ENCODE measurements around the gene NOS1AP. TPM values are rescaled to one million over a fixed set of nuclear protein-coding genes. Genes with fewer than 3 reads are reported as not detected.

The NOS1AP gene
- total RNA-seq: not detected in 2 replicates

DNA sequence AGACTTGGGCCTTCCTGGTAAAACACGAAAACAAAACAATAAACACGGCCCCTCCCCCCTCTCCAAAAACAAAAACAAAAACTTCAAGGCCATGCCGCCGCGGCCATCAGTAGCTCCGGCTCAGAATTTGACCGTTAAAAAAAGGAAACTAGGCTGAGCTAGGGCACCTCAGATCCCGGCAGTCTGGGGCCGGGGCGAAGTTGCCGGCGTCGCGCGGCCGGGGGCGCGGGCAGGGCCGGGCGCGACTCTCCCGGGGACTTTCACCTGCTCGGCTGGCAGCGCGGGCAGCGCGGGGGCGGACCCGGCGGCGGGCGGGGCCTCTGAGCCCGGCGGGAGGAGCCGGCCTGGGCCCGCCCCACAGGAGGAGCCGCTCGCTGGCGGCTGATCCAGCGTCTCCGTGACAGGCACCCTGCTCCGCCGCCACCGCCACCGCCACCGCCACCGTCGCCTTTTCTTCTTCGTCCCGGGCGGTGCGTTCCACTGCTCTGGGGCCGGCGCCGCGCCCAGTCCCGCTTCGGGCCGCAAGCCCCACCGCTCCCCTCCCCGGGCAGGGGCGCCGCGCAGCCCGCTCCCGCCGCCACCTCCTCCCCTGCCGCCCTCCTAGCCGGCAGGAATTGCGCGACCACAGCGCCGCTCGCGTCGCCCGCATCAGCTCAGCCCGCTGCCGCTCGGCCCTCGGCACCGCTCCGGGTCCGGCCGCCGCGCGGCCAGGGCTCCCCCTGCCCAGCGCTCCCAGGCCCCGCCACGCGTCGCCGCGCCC lies at the start of gene NOS1AP:
TSS of gene NOS1AP (plus strand) at position 358 of the 760 bp plus-strand sequence. CDS start 487 bp downstream, outside the sequence.
- intact Hi-C loops (cut with micrococcal nuclease): no loop called here

DNA sequence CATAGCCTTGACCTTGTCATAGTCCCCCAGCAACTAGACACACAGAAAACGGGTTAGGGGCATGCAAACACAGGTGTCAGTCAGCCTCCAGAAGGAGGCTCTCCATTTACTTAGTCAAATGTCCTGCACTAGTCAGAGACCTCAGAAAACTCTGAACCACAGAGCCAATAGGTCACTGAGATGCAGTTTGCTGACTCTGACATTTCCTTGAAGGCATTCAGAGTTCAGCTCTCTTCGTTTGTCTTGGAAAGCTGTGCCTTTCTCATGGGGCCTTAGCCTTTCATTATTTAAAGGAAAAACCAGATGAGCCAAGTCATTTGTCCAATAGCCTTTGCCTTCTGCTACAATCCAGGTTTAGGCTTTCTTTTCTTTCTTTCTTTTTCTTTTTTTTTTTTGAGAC lies 49.3 kb upstream of the NOS1AP start:
- intact Hi-C loops (cut with micrococcal nuclease): loop anchor here (5.0 kb wide), 1 partner anchor 103 kb away; no protein-coding TSS in a partner anchor

DNA sequence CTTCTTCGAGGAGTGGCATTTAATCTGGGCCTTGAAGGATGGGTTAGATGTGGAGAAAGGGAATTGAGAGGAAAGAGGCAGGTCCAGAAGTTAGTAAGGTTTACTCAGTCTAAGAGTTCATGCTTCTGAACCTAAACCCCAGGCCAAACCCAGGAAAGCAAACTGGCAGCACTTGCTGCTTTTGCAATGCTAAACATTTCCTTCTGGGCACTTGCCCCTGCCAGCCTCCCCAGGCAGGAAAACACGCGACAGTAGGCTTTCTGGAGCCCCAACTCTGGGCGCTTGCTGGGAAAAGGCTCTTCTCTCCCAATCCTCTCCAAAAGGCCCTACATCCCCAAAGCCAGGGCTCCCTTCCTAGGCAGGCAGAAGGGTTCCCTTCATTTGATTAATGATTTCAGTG lies 48.4 kb upstream of the NOS1AP start:
- intact Hi-C loops (cut with micrococcal nuclease): loop anchor here (5.0 kb wide), 1 partner anchor 104 kb away; no protein-coding TSS in a partner anchor

DNA sequence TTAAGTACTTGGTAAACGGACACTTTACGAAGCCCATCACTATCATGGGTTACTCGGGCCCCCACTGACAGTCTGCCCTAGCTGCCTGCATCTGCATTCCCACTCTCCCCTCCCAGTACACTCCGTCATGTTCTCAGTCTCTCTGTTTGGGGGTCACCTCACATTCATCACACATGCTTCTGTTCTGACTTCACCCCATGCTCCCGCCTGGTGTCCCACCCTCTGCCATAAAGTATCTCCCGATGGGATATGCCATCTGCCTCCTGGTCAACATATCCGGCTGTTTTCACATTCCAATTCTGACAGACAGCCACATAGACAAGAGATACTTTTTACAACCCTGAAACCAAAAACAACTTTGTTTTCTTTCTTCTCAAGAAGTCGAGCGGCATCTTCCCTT lies 46.9 kb upstream of the NOS1AP start:
- intact Hi-C loops (cut with micrococcal nuclease): loop anchor here (5.0 kb wide), 1 partner anchor 105 kb away; no protein-coding TSS in a partner anchor

DNA sequence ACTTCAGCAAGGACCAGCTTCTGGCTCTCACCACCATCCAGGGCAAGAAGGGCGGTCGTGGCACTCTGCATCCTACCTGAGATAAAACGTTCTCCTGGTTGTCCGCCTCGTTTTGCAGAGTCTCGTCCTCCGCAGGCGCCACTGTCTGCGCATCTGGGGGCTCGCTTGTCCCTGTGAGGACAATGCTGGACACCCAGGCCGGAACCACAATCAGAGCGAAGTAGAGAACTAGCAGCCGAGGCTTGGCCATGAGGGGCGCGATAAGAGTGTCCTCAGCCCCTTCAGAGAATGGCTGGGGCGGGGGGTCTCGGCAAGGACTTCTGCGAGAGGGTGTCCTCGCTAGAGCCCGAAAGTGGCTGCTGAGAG lies 46.3 kb upstream of the NOS1AP start:
- intact Hi-C loops (cut with micrococcal nuclease): loop anchor here (5.0 kb wide), 1 partner anchor 106 kb away; no protein-coding TSS in a partner anchor

DNA sequence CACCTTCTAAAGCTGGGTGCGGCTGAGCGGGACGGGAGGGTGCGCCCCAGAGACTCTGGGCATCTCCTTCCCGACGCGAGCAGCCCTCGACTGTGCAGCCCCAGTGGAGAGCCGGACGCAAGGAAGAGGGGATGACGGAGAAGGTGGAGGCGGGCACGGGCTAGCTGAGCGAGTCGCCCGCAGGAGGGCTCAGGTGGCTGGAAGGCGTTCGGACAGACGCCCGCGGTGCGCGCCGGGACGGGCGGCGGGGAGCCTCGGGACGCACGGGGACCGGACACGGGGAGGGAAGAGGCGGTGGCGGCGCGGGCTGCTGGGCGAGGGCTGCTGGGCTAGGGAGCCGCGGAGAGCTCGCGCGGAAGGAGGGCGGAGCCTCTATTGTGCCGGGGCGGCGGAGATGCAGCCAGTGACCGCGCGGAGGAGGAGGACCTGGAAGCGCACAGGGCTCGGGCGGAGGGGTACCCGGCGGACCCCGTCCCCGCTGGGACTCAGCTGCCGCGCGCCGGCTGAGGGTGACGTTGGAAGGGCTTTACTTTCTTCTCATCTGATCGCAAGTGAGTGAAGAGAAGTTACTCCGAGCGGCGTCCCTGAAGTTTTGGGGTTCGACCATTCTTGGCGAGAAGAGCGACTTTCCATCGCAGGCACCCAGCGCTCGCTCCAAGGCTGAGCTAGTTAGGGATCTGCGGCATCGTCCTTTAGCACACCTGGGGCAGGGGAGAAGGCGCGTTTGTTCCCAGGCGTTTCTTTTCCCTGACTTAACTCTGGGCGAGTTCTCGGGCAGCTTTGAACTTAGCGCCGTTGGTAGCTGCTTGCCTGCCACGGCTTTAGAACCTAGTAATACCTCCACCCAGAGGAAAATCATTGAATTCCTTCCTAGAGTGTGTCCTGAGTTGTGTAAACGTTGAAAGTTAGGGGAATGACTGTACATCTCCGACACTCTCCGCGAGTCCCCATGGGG lies 45.7 kb upstream of the NOS1AP start, which contains the start of gene OLFML2B:
TSS of gene OLFML2B (minus strand) at position 323 of the 955 bp plus-strand sequence. CDS start 439 bp downstream, outside the sequence.
- intact Hi-C loops (cut with micrococcal nuclease): loop anchor here (1.0 to 5.0 kb wide), 2 partner anchors 107 to 232 kb away; no protein-coding TSS in a partner anchor

DNA sequence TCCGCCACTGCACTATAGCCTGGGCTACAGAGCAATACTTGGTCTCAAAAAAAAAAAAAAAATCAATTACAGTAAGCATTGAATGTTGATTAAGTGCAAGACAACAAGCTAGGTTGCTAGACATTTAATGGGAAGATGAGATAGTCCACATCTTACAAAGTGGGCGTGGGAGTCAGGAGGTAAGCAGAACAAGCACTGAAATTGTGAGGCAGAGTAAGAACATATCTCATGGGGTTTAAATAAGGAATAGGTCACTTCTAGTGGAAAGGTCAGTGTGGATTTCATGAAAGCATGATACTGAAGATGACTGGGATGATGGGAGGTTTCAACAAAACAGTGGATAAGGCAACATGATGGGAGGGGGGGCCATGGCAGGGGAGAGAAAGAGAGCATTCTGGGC lies 44.0 kb upstream of the NOS1AP start:
- intact Hi-C loops (cut with micrococcal nuclease): no loop called here

DNA sequence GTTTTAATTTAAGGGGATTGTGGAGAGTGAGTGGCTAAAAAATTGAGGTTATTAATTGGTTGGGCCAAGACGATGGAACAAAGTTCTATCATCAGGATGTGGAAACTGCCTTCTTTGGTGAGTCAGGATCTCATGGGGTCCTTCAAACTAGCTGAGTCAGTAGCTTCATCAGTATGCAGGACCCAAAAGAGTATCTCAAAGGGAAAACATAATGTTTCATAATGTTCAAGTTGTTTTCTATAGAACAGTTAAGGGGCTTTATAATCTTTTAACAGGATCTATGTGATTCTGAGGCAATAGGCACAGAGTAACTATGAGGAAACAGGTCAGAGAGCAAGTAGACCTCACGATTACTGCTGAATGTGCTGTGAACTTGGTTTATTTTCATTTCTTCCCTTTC lies 42.6 kb upstream of the NOS1AP start:
- intact Hi-C loops (cut with micrococcal nuclease): no loop called here

DNA sequence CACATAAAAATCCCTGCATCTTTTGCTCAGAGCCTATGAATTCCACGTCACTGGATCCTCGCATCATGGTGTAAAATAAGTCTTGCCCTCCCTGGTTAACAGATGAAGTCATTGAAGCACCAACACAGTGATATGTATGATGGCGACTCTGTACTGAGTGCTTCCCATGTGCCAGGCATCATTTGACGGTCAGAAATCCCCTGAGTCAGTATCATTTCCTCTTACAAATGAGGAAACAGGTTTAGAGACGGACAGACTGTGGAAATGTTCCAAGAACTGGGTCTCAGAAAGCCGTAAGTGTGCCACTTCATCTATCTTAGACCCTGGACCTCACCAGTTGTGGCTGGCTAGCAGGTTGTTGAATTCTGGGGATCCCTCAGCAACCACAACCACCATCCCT lies 40.8 kb upstream of the NOS1AP start:
- intact Hi-C loops (cut with micrococcal nuclease): no loop called here

DNA sequence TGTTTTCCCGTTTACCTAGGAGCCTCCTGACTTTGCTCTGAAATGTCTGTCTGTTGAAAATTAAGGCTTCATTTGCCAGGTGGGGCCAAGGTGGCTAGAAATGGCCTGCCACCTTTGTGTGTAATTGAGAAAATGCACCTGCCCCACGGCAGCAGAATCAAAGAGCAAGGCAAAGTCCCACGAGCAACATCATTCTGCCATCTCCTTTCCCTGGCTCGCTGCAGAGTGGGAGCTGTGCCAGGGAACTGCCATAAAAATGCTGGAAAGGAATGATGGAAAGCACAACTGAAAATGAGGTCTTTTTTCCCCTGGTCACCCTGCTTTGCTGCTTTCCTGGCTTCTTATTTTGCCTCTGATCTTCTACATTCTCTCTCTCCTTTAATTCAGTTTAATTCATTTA lies 40.3 kb upstream of the NOS1AP start:
- intact Hi-C loops (cut with micrococcal nuclease): no loop called here

DNA sequence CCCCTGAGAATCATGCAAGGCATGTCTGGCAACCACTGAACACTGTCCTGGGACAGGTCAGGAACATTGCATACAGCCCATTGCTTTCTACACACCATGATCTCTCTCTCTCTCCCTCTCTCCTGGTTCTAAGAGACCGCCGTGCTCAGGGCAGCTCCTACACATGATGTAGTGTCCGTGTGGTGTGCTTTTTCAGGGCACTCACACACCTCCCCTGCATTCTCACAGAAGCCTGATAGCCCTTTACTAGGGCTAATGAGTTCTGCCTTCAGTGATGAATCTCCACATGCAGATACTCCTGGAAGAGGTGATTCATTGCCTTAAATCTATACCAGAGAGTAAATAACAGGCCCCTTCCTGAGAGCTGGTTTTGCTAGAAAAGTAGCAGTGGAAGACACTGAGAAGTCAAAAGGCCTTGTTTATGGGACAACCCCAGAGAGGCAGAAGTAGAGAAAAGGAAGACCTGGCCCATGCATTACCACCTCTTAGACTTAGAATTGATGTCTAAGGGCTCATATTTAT lies 38.7 kb upstream of the NOS1AP start:
- intact Hi-C loops (cut with micrococcal nuclease): no loop called here

DNA sequence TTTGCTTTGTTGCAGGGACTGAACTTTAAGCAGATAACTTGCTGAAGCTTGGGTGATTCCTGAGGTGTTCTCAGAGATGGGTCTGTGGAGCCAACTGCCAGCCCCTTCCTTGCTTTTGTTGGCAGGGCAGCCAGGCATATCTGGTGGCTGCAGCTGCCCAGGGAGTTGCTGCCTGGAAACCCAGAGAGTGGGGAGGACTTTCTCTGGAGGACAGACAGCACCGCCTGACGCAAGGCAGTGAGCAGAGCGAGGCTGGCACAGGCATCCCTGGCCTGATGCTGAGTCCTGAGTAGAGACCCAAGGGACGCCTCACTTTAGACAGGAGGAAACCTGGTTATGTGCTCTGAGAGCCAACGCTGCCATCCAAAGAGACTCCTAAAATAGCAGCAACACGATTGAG lies 36.1 kb upstream of the NOS1AP start:
- intact Hi-C loops (cut with micrococcal nuclease): no loop called here

DNA sequence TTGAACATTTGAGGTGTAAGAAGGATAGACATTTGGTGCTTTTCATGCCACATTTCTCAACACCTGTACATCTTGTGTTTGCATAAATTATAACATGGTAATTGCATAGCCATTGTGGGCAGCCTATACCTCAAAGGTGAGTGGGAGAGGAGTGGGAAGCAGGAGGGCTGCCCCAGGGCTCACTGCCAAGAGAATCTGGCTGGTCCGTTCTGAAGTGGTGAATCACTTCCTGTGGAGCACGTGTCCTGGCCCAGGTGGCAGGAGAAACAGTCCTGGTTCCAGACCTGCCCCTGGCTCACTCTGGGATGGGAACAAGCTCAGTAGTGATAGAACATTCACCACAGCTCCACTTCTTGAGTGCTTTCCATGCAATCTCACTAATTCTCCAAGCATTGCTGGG lies 34.2 kb upstream of the NOS1AP start:
- intact Hi-C loops (cut with micrococcal nuclease): no loop called here

DNA sequence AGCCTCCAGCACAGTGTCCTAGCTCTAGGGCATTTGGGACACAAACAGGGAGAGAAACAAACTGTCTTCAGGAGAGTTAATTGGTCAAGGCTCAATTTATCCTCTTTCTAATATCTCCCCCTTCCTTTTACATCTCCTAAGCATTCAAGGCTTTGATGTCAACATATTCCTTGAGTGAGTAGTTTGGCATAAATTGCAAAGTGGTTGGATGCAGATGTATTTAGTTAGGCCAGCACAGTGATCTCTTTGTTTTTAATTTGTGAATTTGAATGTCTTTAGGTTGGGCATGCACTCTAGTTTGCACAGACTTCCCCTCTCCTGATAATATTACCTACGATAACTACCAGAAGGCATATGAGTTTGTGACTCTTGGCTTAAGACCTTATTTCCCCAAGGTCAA lies 33.3 kb upstream of the NOS1AP start:
- intact Hi-C loops (cut with micrococcal nuclease): no loop called here

DNA sequence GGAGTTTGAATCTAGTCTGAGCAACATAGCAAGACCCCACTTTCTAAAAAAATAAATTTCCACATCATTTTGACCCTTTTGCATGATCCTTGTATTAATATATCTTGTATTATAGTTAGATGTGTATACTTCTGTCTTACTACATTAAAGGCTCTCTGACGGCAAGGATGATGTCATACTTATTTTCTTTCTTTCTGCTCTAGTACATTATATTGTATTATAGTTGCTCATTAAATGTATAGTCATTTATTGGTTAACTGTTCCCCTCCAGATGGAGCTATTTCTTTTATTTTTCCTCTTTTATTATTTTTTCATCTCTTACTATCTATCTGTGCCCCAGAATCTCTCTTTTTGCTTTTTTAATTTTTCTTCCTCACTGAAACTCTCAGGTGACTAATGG lies 30.9 kb upstream of the NOS1AP start:
- intact Hi-C loops (cut with micrococcal nuclease): no loop called here

DNA sequence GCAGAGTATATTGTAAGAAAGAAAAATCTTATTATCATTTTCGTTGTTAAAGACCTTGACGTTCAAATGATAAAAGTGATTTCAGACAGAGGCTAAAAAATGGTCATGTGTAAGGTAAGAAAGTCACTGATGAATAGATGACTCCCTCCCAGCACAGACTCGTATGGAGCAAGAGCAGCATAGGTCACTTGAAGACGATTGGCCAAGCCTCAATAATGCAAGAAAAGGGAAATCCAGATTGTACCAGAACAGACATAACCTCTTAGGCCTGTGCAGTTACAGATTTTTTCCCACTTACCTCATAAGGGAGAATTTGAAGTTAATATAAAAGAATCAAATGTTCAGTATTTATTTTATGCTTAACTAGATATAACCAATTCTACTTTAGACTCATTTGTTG lies 29.5 kb upstream of the NOS1AP start:
- intact Hi-C loops (cut with micrococcal nuclease): no loop called here

DNA sequence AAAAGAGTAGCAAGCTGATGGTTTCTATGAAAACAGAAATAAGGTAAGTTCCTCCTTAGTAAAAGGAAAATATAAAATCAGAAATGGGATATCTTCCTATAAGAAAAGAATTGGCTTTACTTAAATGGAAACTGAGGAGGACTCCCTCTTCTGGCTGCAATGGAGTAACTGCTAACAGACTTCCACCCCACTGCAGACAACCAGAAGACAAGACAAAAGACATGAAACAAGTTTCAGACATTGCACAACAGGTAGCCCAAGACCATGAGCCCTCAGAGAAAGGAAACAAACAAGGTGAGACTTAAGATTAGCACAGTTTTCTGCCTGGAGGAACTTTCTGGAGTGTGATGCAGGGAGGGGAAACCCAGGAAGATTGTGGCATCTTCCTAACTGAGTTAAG lies 28.8 kb upstream of the NOS1AP start:
- intact Hi-C loops (cut with micrococcal nuclease): no loop called here

DNA sequence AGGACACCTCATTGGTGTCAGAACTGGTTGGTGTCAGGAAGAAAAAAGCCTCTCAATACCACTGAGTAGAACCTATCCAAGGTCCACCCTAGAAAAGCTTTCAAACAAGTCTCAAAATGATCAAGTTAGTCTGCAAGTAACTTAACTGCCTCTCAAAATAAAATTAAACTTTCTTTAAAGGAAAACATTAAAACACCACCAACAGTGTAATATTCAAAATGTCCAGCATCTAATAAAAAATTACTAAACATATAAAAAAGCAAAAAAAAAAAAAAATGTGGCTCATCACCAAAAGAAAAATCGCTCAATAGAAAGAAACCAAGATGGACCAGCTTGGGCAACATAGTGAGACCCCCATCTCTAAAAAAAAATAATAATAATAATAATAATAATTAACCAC lies 27.1 kb upstream of the NOS1AP start:
- intact Hi-C loops (cut with micrococcal nuclease): no loop called here

DNA sequence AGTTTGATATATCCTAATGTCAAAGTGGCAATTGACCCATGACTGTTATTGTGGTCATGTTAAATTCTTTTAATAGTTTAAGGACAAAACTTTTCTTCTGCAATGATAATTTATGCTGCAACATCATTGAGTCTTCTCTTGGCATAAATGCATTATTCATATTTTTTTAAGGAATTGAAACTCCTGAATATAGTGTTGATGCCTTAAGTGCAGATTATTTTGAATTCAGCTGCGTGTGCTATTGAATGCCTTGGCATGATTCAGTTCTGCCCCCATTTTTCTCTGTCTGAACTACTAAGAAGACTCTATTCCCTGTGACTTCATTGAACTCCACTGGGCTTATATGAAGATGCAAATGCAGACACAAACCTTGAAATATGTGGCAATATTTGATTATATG lies 22.6 kb upstream of the NOS1AP start:
- intact Hi-C loops (cut with micrococcal nuclease): no loop called here

DNA sequence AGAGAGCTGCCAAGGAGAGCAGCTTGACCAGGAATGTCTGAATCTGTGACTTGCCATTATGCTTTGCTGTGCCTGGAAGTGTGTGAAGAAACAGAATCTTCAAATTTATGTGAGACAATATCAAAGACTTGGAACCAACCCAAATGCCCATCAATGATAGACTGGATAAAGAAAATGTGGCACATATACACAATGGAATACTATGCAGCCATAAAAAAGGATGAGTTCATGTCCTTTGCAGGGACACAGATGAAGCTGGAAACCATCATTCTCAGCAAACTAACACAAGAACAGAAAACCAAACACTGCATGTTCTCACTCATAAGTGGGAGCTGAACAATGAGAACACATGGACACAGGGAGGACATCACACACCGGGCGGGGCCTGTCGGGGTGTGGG lies 15.5 kb upstream of the NOS1AP start:
- intact Hi-C loops (cut with micrococcal nuclease): loop anchor here (10.0 kb wide), 1 partner anchor 1121 kb away; no protein-coding TSS in a partner anchor

DNA sequence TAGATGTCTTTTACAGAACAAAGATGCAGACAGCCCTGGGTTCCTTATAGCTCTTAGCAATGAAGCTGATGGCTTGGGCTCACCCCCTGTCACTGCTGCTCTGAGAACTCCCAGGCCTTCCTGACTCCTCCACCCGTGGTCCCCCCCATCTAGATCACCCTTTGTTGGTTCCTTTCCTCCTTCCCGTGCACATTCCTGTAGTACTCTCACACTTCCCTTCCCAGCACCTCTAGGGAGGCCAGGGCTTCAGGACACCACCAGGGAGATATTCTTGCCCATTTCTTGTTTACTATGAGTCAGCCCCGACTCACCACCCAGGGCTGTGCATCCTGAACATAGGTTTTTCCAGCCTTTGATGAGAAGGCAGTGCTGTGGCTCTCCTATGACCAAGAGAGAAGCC lies 14.4 kb upstream of the NOS1AP start:
- intact Hi-C loops (cut with micrococcal nuclease): loop anchor here (10.0 kb wide), 1 partner anchor 1120 kb away; no protein-coding TSS in a partner anchor

Measured in T-helper 2 cell treated with Interferon-gamma antibody and Interleukin-4, amounts not matched to agents 100 ng/mL and 5 ng/mL, for 36 hours (primary cell).